Inflammatory macrophage treated with lipopolysaccharide for 1 hour (primary cell): ENCODE measurements around the gene PGBD2.
"Not testable (repeated sequence)": the region's sequence is repeated elsewhere in the genome, so short reads cannot be mapped to it uniquely, and the experiment has no call there.

ENCODE experiments used
- DNase-seq, 2 donors: peaks; one replicate each; pipeline ENCODE4 v3.0.0-alpha.2; 2020 to 2022

PGBD2 gene

GRCh38 chr1:248906009-248906752, at the start of gene PGBD2:
TSS of gene PGBD2 (plus strand) at chr1:248906235. CDS start at chr1:248913863, 7,628 bp downstream.
- DNase-seq = peak; percentile 85 to 95

GRCh38 chr1:248857201-248857600, 48.8 kb upstream of the PGBD2 start:
- no peak for DNase-seq

- no peak for DNase-seq
These were observed 48.3 kb upstream of the PGBD2 start for GRCh38 chr1:248857749-248858095.

DNA sequence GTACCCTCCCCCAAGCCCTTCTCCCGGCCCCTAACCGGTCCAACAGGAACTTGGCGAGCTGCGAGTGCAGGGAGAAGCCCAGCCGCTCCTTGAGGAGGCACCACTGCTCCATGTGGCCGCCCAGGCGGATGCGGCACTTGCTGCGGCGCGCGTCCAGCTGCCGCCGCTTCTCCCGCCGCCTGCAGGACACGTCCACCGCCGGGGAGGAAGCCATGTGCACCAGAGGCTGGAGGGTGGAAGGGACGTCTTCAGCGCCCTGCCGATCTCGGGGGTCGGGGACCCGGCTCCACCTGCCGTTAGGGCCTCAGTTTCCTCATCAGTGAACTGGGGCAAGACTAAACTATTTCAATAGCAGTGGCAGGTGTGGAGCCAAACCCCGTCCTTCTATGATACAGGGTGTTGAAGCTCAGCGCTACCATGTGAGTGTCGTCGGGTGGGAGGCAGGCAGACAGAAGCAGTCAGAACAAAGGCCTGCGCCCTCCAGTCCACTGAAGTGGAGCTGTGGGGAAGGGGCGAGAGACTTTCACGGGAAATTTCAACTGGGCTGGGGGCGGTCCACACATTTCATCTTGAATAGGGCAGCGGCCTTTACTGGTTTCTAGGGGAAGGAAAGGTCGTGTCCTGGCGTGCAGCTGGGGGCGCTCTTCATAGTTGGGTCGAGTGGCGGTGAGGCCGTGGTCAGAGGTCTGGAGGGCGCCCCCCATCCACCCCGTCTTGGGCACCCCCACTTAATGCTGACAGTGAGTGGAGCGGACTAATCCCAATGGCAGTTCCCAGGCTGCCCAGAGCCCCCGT, 47.7 kb upstream of the PGBD2 start:
- DNase-seq = peak; percentile 41 to 54

DNA sequence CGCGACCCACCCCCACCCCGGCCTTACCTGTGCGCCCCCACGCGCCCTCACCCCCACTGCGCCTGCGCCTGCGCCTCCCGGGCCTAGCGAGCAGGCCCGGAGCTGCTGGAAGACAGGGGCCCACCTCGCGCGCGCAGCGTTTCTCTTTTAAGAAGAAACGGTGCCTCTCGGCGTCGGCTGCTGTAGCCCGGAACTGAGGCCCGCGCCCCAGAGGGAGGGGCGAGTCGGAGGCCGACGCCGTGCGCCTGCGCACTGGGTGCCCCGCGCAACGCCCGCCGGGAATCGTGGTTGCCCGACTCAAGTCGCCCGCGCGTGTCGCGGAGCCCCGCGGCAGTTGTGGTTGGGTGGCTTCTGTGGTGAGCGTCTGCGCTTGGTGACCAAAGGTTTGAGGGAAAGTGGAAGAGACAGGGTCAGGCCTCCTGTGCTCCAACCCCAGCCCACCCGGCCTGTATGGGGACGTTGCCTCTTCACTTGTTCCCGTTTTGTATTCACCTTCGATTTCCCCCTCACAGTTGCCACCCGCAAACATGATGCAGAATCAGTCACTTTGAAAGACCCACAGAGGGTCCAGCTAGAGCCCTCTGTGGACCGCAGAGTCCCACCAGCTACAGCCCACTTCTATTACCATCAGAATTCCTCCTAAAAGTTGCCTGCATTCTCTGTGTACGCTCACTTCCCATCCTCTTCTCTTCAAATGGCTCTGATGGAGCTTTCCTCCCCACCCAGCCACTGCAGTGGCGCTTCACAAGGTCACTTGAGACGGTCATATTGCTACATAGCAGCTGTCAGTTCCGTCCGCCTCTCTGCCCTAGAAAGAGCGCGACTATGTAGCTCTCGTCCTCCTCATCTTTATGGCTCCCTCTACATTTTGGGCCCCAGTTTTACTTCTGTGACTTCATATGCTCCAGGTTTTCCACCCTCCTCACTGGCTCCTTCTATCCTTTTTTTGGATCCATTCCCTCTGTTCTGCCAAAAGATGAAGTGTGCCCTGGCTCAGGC, 46.8 kb upstream of the PGBD2 start, which contains the start of gene ZNF692:
Gene ZNF692, minus strand, starts transcription at position 195 of the 999 bp plus-strand sequence. CDS start 776 bp downstream, outside the sequence.
- peak; percentile 95 to 97 for DNase-seq

DNA sequence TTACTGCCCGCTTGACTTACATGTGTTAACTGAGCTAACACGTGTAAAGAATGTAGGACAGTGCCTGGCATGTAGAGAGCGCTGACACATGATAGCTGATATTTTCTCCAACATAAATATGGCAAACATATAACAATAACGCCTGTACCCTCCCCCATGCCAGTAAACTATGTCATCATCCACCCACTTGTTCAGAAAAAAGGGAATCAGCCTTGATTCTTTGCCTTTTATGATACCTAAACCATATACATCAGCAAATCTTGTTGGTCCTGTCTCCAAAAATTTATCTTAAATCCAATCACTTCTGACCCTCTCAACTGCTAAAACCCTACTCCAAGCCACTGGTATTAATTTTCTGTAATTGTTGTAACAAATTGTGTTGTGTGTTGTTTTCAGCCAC, 46.0 kb upstream of the PGBD2 start:
- DNase-seq = peak; percentile 23 to 56

DNA sequence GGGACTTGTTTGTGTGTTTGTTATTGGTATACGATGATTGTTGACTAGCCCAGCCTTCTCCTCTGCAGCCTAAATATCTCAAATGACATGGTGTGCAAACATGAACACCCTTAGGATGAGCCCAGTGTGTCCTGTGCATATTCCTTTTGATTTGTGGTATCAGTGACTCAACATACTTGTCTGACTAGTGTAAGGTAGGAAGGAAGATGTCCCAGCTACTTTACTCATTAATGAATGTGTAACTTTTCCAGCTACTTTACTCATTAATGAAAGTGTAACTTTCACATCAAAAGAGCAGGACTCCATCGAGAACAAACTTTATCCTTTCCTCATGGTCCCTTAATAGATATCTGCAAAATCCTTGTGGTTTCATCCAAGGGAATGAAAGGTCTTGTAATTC, 44.4 kb upstream of the PGBD2 start:
- DNase-seq = no peak

- no peak for DNase-seq
These were observed 43.4 kb upstream of the PGBD2 start for GRCh38 chr1:248862695-248862997.

DNA sequence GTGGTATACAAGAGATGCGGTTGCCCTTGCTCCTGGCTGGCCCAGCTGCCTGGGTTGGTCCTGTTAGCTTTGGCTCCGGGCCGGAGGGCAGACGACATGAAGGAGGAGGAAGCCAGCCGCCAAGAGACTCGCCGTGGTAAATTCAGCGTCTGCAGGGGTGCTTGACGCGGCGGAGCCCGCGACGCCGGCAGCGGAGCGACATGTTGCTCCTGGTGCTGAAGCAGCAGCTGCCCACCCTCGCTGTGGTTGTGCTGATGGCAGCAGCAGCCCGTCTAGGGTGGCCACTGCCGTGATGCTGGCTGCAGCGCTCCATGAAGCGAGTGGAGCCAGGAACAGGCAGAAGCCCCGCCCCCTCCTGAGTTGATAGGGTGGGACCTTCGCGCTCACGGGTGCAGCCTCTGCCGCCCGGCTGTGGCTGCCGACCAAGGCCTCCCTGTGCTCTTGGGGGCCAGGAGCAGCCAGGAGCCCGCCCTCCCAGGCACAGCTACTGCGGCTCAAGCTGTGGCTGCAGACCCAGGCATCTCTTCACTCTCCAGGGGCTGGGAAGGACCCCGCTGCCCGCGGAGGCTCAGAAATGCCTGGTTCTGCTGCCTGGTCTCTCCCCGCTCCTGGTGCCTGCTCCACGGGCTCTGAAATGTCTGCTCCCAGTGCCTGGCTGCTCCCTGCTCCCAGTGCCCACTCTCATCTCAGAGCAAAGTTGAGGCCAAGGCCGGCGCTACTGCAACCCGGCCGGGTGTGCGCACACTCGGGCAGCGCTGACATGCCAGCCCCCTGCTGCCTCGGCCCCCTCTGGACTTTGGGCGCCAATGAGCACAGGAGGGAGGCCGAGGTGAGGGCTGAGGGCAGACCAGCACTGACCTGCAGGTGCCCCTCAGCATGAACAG, 42.8 kb upstream of the PGBD2 start:
- DNase-seq = peak; percentile 44 to 52

- DNase-seq = no peak
These were observed 34.1 kb upstream of the PGBD2 start for GRCh38 chr1:248871837-248872401.

DNA sequence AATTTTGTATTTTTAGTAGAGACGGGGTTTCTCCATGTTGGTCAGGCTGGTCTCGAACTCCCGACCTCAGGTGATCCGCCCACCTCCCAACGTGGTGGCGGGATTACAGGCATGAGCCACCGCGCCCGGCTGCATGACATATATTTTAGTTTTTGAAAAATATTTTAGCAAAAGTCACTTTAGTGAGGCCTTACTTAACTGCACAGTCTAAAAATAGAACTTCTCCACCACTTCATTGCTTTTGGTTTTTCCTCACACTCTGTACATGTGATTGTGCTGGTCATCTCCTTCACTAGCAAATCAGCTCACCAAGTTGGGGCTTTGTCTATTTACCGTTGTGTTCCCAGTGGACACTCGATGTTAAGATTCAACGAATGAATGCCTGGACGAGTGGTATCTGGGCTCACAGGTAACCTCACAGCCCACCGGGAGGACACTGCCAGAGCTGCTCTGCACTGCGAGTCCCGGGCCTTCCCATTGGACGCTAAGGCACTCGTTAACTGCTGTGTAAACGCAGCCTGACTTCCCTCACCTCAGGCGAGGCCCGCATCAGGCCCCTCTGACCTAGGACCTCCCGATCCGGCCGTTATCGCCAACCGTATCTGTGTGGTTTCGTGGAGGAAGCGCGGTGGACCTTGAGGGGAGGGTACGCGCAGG, 33.2 kb upstream of the PGBD2 start:
- DNase-seq = peak; percentile 40 to 61

DNA sequence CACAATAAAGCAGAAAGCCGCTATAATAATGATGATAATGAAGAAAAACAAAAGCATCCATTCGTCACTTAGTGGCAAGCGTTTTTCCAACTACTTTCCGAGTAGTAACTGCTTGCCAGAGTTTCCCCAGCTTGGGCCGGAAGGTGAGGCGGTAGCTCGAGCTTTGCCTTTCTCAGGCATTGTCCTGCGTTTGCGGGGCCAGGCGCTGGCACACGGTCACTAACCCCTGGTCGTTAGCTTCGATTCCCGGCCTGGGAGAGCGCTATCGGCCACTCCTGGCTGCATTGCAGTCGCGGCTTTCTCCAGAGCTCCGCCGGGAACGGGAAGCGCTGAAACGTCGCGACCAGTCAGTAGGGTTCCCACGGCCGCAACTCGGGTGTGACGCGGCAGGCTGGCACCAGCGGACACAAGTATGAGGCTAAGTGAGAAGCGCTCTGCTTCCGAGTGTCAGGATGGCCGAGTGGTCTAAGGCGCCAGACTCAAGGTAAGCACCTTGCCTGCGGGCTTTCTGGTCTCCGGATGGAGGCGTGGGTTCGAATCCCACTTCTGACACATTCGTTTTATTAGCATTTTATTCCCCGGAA, 32.5 kb upstream of the PGBD2 start:
- DNase-seq = peak; percentile 94 to 99

DNA sequence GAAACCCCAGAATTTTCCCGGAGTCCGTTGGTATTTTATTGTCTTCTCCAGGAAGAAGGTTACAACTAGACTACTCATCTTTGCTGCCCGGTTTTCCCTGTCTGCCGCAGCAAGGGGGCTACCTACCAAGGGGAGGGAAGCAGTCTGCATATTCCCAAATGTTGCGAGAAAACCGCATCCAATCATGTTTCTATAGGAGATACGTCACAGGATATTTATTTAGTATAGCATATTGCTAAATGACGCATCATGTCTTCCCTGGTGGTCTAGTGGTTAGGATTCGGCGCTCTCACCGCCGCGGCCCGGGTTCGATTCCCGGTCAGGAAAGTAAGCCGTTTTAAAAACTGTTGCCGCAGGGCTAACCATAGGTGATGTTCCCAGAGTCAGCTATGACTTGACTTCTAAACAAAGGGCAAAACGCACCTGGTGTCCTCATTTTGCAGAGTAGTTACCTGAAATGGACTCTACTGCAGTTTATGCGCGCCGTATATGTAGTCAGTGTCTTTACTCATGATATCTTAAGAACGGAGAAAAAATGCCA, 32.0 kb upstream of the PGBD2 start:
- DNase-seq = peak in 1 of 2 donors; percentile 95

DNA sequence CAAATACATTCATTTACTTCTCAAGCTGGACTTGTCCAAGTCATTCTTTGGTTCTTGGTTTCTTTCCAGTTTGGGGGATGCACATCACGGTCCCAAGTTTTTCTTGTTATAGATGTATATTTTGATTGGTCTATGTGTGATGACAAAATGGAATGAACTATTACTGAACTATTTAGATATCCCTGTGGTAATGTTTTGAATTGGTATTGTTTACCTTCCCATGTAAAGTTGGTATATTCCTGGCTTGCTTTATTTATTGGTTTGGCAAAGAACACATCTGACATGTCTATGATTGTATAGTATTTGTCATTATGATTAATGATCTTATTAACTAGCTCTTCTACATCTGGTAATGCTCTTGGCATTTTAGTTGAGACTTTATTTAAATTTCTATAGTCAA, 24.8 kb upstream of the PGBD2 start:
- DNase-seq = no peak

- DNase-seq = not testable (repeated sequence)
These were observed 23.6 kb upstream of the PGBD2 start for GRCh38 chr1:248882427-248882826.

GRCh38 chr1:248884632-248885295, 21.3 kb upstream of the PGBD2 start:
- DNase-seq = no peak

DNA sequence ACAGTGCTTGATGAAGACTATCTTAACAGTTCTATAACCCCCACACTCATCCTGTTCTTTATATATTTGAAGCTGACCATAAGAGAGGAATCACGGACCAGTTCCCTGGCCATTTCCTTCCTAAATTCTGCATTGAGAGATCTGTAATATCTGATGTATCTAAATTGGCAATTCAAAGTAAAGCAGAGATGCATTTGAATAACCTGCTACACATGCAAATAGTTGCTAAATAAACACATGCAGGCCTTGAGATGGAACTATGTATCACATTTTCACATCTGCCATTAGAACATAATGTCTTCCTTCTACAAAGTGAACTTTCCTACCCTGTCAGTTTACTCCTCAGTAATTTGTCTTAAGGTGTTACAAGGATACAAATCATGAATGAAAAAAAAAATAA, 20.4 kb upstream of the PGBD2 start:
- DNase-seq = no peak

DNA sequence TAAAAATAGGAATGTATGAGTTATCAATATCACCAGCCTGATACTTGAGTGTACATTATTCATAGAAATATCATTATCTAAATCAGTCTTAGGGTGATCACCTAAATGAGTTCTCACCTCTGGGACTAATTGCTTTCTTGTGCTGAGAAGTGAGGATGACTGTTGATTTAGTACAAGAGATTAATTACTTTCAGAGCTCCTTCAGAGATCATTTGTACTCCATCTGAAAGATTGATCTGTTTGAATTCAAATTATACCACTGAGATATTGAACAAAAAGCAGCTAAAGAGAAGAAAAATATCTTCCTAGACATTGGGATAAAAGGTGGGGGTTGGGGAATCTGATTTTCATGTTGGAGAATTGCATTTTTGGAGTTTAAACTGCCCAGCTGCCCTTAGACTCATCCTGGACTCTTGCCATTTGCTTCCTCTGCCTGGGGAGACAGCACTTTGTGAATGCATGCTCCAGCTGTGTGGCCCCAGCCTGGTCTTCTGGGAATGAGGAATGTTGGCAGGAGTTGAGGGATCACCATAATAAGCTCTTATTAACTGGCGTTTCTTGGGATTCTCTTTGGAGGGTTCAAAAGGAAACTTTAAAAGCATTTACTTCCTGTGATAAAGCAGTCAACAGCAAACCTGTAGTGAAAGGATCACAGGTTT, 19.7 kb upstream of the PGBD2 start:
- no peak for DNase-seq

DNA sequence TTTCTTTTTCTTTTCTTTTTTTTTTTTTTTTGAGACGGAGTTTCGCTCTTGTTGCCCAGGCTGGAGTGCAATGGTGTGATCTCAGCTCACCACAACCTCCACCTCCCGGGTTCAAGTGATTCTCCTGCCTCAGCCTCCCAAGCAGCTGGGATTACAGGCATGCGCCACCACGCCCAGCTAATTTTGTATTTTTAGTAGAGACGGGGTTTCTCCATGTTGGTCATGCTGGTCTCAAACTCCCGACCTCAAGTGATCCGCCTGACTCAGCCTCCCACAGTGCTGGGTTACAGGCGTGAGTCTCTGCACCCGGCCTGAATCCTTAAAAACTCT, 16.2 kb upstream of the PGBD2 start:
- not testable (repeated sequence) for DNase-seq
